Erythroblast (primary cell): ENCODE data around the gene PUDP.

Experiments used
- GATA1 ChIP-seq: IDR thresholded peaks from 2 replicates; pipeline ENCODE4 v1.6.1; 2011; ENCODE audit warnings: low read depth, mild to moderate bottlenecking, control low read depth, low read length, moderate library complexity
- POLR2A ChIP-seq: IDR thresholded peaks from 2 replicates; pipeline ENCODE4 v1.6.1; 2011; ENCODE audit warnings: mild to moderate bottlenecking, low read length

DNA sequence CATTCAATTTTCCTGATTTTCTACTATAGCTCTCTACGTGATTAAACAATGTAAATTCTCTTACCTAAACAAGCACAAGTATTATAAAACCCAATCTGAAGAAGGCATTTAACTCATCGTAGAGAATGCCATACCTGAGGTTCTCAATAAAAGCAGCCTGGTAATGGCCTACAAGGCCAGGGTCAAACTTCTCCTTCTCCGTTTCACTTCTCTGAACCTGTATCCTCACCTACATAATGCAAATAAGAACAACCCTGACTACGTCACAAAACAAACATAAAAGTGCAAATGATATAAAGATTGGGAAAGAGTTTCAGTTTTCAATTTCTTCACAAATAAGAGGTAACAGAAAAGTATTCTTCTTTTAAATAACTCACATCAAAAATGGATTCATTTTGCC is 56.0 kb downstream of the PUDP start:
- no peak for TF ChIP-seq POLR2A
- no peak for TF ChIP-seq GATA1
